Transverse colon (tissue), 3 donors: ENCODE results near the gene COX10.

Experiments used
- CTCF ChIP-seq, 5 experiments: fragments of 200-600 bp in 3 of 5; fragments of 450-650 bp in 2 of 5; sonication (generic) in 3 of 5; IDR thresholded peaks; 1 replicate in 2 of 5; 2 replicates in 3 of 5; pipeline ENCODE4 v1.5.1; 2016 to 2017; ENCODE audit warnings: antibody characterized with exemption in 5 of 5, inconsistent platforms in 3 of 5, mild to moderate bottlenecking in 2 of 5, moderate library complexity in 1 of 5
- EP300 ChIP-seq: sonication (generic); formaldehyde crosslinking; IDR thresholded peaks from one replicate; pipeline ENCODE4 v1.6.1; 2017; ENCODE audit warnings: antibody characterized with exemption, low read depth
- POLR2A ChIP-seq: fragments of 450-650 bp; IDR thresholded peaks from one replicate; pipeline ENCODE4 v1.6.1; 2016; ENCODE audit warnings: antibody characterized with exemption, mild to moderate bottlenecking, moderate library complexity

- TF ChIP-seq CTCF (IDR thresholded peaks at IDR 0.05) = peak; percentile 12 to 34 (median 26)
- no peak for TF ChIP-seq POLR2A
- no peak for TF ChIP-seq EP300
Measured at GRCh38 chr17:14048169-14048568, 21.1 kb upstream of the COX10 start.
